Fibroblast of skin of abdomen (primary cell): Measurements from ENCODE around the gene ALDH1A2.
"Not testable (repeated sequence)": the region's sequence is repeated elsewhere in the genome, so short reads cannot be mapped to it uniquely, and the experiment has no call there.

Source experiments
- DNase-seq: peaks from one replicate; pipeline ENCODE4 v3.0.0-alpha.2; 2013

The ALDH1A2 gene

DNA sequence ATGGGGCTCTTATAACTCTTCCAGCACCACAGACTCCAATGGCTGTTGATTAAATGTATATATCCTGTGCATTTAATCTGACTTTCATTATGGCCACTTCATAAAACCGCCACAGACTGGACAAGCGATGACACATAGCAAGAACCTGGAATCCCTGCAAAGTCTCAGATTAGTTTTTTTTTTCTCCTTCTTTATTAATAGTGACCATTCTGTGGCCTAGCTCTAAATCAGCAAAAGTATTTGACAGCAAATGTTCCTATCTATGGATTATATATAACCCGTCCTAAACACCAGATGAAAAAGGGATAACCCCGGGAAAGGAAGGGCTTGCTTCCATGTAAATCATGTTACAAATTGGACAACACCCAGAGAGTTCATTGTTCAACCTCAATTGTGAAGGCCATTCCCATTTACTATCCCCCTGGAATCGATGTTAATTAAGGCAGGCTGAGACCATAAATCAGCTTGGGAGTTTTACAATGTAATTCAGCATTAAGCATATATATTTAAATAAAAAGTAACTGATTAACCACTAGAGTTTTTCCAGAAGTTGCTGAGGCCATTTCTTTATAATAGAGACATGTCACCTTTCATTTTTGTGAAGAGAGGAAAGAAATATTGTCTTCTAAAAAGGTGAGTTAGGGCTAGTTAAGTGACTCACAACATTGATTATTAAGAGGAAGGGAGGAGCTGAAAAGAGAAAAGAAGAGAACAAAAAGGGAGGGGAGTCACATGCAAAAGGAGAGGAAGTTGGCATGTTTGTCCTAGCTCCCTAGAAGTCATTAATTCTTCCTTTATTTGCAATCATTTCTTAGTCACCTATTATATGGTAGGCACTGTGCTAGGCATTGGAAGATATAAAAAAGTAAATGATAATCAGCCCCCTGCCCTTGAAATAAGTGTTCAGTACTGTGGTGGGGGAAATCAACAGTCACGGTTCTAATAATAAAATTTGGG, 26.2 kb downstream of the ALDH1A2 start:
- DNase-seq, result no peak

DNA sequence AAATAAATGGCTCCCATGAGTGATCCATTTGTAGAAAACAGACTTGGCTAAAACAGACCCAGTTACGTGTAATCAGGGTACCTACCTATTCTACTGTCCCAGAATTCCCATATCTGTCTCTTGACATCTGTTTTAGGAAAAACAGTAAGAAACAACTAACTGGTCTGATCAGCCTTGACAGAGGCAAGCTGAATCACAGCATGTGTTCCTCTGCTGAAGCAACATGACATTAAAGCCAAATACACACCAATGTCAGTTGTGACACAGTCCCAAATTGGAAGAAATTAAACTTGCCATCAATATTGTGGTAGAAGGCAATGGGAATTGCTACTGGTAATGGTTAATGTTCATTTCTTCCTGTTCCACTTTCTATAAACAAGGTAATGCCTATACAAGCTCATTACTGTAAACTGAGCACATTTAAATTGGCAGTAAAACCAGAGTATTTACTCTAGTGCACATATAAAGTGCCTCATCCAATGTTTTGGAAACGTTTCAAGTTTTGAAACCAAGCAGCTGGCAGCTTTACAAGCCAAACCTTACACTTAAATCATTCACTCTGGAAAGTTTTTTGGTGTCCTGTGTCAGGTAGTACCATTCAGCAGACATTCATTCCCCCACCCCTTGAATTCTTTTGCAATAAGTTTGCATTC, 27.0 kb downstream of the ALDH1A2 start:
- peak; percentile 73 for DNase-seq

GRCh38 chr15:58037723-58038301, 27.7 kb downstream of the ALDH1A2 start:
- DNase-seq, result no peak

GRCh38 chr15:58036579-58036978, 28.9 kb downstream of the ALDH1A2 start:
- no peak for DNase-seq

DNA sequence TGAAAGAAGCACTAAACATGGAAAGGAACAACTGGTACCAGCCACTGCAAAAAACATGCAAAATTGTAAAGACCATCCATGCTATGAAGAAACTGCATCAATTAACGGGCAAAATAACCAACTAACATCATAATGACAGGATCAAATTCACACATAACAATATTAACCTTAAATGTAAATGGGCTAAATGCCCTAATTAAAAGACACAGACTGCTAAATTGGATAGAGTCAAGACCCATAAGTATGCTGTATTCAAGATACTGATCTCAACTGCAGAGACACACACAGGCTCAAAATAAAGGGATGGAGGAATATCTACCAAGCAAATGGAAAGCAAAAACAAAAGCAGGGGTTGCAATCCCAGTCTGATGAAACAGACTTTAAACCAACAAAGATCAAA, 37.1 kb downstream of the ALDH1A2 start:
- DNase-seq, result not testable (repeated sequence)

- DNase-seq, result no peak
Measured at GRCh38 chr15:58026552-58026951, 39.0 kb downstream of the ALDH1A2 start.

- no peak for DNase-seq
Measured at GRCh38 chr15:58026051-58026450, 39.5 kb downstream of the ALDH1A2 start.

GRCh38 chr15:58021332-58022230, 43.9 kb downstream of the ALDH1A2 start:
- no peak for DNase-seq

GRCh38 chr15:58019503-58020376, 45.8 kb downstream of the ALDH1A2 start:
- DNase-seq, result peak; percentile 63

GRCh38 chr15:58017869-58018268, 47.6 kb downstream of the ALDH1A2 start:
- no peak for DNase-seq

DNA sequence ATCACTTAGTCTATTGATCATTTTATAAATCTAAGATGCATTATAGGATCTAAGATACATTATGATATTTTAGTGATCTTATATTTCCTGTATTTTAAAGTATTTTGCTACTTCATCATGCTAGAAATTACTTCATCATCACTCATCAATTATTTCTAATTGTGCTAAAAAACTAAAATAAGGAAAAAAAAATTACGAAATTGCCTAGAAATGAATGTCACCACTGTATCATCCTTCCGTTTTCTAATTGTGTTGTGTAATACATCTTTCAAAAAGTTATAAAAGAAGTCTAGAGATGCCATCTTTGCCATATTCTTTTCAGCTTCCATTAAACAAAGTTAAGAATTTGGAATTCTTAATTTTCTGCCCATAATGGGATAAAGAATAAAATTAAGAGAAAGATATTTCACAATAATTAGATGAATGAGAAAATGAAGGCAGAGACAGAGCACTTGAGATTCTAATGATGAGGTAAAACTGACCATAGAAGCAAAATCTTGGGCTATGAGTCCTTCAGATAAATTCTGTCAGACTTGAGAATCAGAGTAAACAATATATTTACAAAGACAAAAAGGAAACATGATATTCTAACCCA, 48.8 kb downstream of the ALDH1A2 start:
- no peak for DNase-seq

GRCh38 chr15:58015565-58015964, 49.9 kb downstream of the ALDH1A2 start:
- peak; percentile 19 for DNase-seq

DNA sequence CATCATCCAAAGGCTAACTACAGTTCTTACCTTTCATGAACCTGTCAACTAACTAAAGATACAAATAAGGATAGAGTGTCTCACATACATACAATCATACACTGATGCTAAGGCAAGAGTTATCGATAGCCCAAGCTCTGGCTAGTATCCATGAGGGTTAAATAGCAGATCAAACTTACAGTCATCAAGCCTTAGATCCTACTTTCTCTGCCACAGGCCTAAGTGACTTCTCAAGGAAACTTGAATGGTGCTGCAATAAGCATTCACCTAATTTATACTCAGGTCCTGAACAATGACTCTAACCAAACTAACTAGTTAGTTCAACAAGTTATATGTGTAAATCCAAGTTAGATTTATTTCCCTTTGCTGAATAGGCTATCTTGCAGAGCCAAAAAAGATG, 51.0 kb downstream of the ALDH1A2 start:
- no peak for DNase-seq

- no peak for DNase-seq
Measured at GRCh38 chr15:58014040-58014439, 51.5 kb downstream of the ALDH1A2 start.

DNA sequence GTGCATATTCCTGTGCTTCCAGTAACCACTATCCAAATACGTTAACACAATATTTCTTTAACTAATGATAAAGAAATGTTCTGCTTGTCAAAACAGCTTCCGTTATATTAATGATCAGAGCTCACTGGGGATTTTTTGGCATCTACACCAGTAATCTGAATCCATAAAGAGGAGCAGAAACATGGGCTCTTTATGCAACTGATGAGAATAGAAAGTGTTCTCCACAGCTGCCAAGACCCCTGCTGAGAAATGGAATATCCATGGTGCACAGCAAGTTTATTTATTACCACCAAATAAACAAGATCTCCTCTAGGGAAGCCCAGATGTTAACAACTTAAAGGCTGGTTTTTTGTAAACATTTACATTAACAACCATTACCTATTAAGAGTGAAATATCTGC, 54.5 kb downstream of the ALDH1A2 start:
- peak; percentile 7 for DNase-seq

GRCh38 chr15:58003810-58004209, 61.7 kb downstream of the ALDH1A2 start:
- no peak for DNase-seq

DNA sequence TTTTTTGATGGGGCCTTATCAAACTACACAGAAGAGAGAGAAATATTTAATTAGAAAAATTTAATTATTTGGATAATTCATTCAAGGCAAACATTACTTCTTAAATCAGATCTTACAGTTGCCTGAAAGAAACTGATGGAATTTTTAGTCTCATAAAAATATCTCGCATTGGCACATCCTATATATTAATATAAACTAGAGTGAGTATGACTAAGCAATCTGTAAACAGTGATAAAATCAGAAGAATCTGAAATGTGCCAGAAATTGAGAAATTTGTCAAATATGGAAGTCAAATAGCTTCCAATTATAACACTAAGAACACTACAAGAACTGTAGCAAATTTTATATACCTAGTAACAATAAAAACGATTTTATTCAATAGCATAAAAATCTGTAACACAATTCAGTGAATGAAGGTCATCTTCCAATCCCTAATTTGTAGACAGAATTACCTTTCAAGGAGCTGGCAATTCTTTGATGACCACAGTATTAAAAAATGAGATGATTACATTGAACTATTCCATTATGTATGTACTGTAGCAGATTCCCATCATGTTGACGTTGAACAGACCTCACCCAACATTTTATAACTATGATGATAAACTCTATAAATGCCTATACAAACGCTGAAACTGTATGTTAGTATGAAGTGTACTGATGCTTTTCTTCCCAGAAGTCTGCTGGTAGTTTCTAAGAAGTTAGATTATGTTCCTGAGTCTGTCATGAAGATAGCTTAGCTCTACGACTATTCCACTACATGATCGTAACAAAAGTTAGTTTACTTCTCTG, 63.0 kb downstream of the ALDH1A2 start:
- DNase-seq, result no peak

DNA sequence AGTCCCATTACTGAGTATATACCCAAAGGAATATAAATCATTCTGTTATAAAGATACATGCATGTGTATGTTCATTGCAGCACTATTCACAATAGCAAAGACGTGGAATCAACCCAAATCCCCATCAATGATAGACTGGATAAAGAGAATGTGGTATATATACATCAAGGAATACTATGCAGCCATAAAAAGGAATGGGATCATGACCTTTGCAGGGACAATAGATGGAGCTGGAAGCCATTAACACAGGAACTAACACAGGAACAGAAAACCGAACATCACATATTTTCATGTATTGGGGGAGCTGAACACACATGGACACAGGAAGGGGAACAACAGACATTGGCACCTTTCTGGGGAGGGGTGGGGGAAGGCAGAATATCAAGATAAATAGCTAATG, 65.8 kb downstream of the ALDH1A2 start:
- not testable (repeated sequence) for DNase-seq

GRCh38 chr15:57996561-57996960, 69.0 kb downstream of the ALDH1A2 start:
- DNase-seq, result no peak
